Caco-2 (cell line): Measurements from ENCODE around the gene TSPAN18. TPM values are rescaled to one million over a fixed set of nuclear protein-coding genes. Genes with fewer than 3 reads are reported as not detected.

Source experiments
- BruUV-seq: library from RNA; stranded (reverse); fragments of 400-500 nt; replicated peaks from 2 replicates; lab custom pipeline; 2021; lab: Mats Ljungman, UMichigan
- CTCF ChIA-PET: fragments of 300-600 bp; sonication (Branson Sonifier 250); formaldehyde crosslinking; loops from one replicate; lab custom pipeline; 2022; ENCODE audit warnings: antibody characterized with exemption; lab: Charles Lee
- POLR2A ChIA-PET: fragments of 300-600 bp; sonication (Branson Sonifier 250); formaldehyde crosslinking; loops from one replicate; lab custom pipeline; 2022; ENCODE audit warnings: antibody characterized with exemption; lab: Charles Lee
- DNase-seq, 2 experiments: peaks; one replicate each; pipeline versions ENCODE4 v3.0.0 to v3.0.0-alpha.2; 2020 to 2022
- H3K27me3 ChIP-seq: replicated peaks from 2 replicates; pipeline ENCODE4 v1.6.0; 2011; ENCODE audit warnings: low read length; ENCODE audit not compliant: control insufficient read depth, insufficient read depth
- H3K36me3 ChIP-seq: 2 replicates; pipeline ENCODE4 v1.5.1; 2011; ENCODE audit warnings: low read length; ENCODE audit not compliant: control insufficient read depth, insufficient read depth
- H3K4me1 ChIP-seq: fragments of 250-450 bp; sonication (Bioruptor Pico); 2 replicates; pipeline ENCODE4 v1.5.1; 2020; ENCODE audit warnings: mild to moderate bottlenecking
- H3K4me3 ChIP-seq: 2 replicates; pipeline ENCODE4 v1.5.1; 2011; ENCODE audit warnings: low read depth, mild to moderate bottlenecking, control low read depth, low read length
- H3K9me3 ChIP-seq: fragments of 250-450 bp; sonication (Bioruptor Pico); 2 replicates; pipeline ENCODE4 v1.5.1; 2020; ENCODE audit warnings: mild to moderate bottlenecking, moderate library complexity
- H3K27ac Mint-ChIP-seq: one replicate; pipeline ENCODE4 v1.8.0; 2022; ENCODE audit warnings: mixed read lengths; ENCODE audit not compliant: unreplicated experiment
- H3K27me3 Mint-ChIP-seq: one replicate; pipeline ENCODE4 v1.8.0; 2022; ENCODE audit warnings: mixed read lengths; ENCODE audit not compliant: insufficient read depth, unreplicated experiment
- H3K36me3 Mint-ChIP-seq: one replicate; pipeline ENCODE4 v1.8.0; 2022; ENCODE audit warnings: mild to moderate bottlenecking, mixed read lengths; ENCODE audit not compliant: insufficient read depth, unreplicated experiment
- H3K4me1 Mint-ChIP-seq: one replicate; pipeline ENCODE4 v1.8.0; 2022; ENCODE audit warnings: low read depth, mixed read lengths; ENCODE audit not compliant: unreplicated experiment
- H3K4me3 Mint-ChIP-seq: one replicate; pipeline ENCODE4 v1.8.0; 2022; ENCODE audit warnings: mild to moderate bottlenecking, moderate library complexity, mixed read lengths; ENCODE audit not compliant: unreplicated experiment
- H3K9me3 Mint-ChIP-seq: one replicate; pipeline ENCODE4 v1.8.0; 2022; ENCODE audit warnings: mixed read lengths; ENCODE audit not compliant: unreplicated experiment
- intact Hi-C: fragments of 100-400 bp; cut with micrococcal nuclease; formaldehyde crosslinking; loops from one replicate; pipeline ENCODE4 v1.10.0; 2022; ENCODE audit not compliant: unreplicated experiment
- total RNA-seq: library from RNA; stranded (reverse); gene quantifications from 2 replicates; pipeline ENCODE4 v1.2.3, GENCODE V29; 2022
- TF ChIP-seq, protein P1 (sequence below), 2 experiments: fragments of 200-600 bp in 1 of 2; IDR thresholded peaks; 1 replicate in 1 of 2; 2 replicates in 1 of 2; pipeline versions ENCODE4 v1.5.1 to v1.8.0; 2011 to 2022; ENCODE audit warnings: antibody characterized with exemption in 1 of 2, control low read depth in 1 of 2, inconsistent platforms in 1 of 2, low read depth in 1 of 2, low read length in 1 of 2, mild to moderate bottlenecking in 1 of 2, moderate library complexity in 1 of 2; ENCODE audit not compliant: insufficient read depth in 1 of 2, severe bottlenecking in 1 of 2, unreplicated experiment in 1 of 2

TSPAN18 gene
- total RNA-seq, 1 experiment from 2014 or later: 7.4 TPM

DNA sequence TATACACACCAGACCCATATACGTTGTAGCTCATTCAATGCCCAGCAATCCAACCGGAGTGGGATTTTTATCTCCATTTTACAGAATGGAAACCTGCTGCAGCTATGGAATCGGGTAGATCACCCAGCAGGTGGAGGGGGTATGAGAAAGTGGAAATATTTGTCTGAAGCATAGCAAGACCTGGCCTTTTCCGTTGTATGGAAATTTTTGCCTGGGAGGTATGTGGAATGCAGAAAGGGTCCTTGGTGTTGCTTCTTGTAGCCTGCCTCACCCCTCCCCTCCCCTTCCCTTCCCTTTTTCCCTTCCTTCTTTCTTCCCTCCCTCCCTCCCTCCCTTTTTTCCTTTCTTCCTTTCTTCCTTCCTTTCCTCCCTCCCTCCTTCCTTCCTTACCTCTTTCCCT, 15.2 kb downstream of the TSPAN18 start:
- H3K27me3 ChIP-seq: no peaks in the 10 kb centered on the region
- POLR2A ChIA-PET: no interaction called here
- Mint-ChIP-seq H3K27ac (no peak overlapping the region), H3K27me3 (no peaks in the 10 kb centered on the region), H3K36me3 (no peaks in the 10 kb centered on the region), H3K4me1 (no peaks in the 10 kb centered on the region), H3K9me3 (no peaks in the 10 kb centered on the region), H3K4me3 (no peak overlapping the region)
- no peak for DNase-seq
- CTCF ChIA-PET: interaction anchor here (0.5 kb wide), 1 partner anchor 1036 kb away, joined by 8 read pairs; no protein-coding TSS in a partner anchor
- TF ChIP-seq, protein P1, sequence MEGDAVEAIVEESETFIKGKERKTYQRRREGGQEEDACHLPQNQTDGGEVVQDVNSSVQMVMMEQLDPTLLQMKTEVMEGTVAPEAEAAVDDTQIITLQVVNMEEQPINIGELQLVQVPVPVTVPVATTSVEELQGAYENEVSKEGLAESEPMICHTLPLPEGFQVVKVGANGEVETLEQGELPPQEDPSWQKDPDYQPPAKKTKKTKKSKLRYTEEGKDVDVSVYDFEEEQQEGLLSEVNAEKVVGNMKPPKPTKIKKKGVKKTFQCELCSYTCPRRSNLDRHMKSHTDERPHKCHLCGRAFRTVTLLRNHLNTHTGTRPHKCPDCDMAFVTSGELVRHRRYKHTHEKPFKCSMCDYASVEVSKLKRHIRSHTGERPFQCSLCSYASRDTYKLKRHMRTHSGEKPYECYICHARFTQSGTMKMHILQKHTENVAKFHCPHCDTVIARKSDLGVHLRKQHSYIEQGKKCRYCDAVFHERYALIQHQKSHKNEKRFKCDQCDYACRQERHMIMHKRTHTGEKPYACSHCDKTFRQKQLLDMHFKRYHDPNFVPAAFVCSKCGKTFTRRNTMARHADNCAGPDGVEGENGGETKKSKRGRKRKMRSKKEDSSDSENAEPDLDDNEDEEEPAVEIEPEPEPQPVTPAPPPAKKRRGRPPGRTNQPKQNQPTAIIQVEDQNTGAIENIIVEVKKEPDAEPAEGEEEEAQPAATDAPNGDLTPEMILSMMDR (IDR thresholded peaks at IDR 0.05; ENCODE audit: insufficient read depth in 1 of 2, low read depth in 1 of 2, low read length in 1 of 2, severe bottlenecking in 1 of 2, unreplicated experiment in 1 of 2): no peak
- intact Hi-C loops: no loop called here
- H3K9me3 ChIP-seq: no peaks in the 10 kb centered on the region
- no peak overlapping the region for H3K4me3 ChIP-seq
- no peaks in the 10 kb centered on the region for H3K36me3 ChIP-seq
- BruUV-seq: no TSS peak
- H3K4me1 ChIP-seq: no peaks in the 10 kb centered on the region

DNA sequence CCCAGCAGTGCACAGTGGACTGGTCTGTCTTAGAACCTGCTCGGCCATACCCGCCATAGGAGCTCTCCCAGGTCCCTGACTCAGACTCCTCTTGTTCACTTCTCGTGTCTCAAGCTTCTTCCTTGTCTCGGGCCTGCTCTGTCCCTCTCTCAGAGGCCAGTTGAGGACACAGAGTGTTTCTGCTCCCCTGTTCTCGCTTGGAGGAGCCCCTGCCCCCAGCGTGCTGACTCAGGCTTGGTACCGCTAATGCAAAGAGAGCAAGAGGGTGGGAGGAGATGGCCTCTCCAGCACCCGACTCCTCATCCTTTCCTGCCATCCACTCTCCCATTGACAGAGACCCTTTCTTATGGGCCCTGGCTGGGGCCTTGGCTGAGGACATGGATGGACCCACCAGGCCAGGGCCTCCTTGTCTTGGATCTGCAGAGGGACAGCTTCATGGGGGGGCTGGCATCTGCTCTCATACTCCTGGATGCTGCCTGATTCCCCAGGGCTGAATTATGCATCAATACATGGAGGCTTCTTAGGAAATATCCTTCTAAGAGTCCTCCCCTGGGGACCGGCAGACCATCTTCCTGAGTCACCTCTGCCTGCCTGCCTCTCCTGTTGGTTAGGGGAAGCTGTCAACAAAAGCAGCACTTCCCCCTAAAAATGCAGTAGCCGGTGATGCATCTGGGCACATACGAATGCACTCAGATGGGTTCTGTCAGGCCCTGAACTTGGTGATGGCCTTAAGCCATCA, 15.9 kb downstream of the TSPAN18 start:
- no peaks in the 10 kb centered on the region for H3K27me3 ChIP-seq
- no peaks in the 10 kb centered on the region for H3K4me1 Mint-ChIP-seq
- no peak overlapping the region for H3K4me3 ChIP-seq
- H3K4me1 ChIP-seq: no peaks in the 10 kb centered on the region
- POLR2A ChIA-PET: no interaction called here
- no peak overlapping the region for H3K27ac Mint-ChIP-seq
- CTCF ChIA-PET: no interaction called here
- no peaks in the 10 kb centered on the region for H3K27me3 Mint-ChIP-seq
- intact Hi-C loops: no loop called here
- H3K36me3 Mint-ChIP-seq: no peaks in the 10 kb centered on the region
- no peaks in the 10 kb centered on the region for H3K9me3 Mint-ChIP-seq
- H3K9me3 ChIP-seq: no peaks in the 10 kb centered on the region
- no peak overlapping the region for H3K4me3 Mint-ChIP-seq
- TF ChIP-seq, protein P1 (IDR thresholded peaks at IDR 0.05; ENCODE audit: insufficient read depth in 1 of 2, low read depth in 1 of 2, low read length in 1 of 2, severe bottlenecking in 1 of 2, unreplicated experiment in 1 of 2): no peak
- H3K36me3 ChIP-seq: no peaks in the 10 kb centered on the region
- peak in 1 of 2 experiments; percentile 5 for DNase-seq
- BruUV-seq: no TSS peak

DNA sequence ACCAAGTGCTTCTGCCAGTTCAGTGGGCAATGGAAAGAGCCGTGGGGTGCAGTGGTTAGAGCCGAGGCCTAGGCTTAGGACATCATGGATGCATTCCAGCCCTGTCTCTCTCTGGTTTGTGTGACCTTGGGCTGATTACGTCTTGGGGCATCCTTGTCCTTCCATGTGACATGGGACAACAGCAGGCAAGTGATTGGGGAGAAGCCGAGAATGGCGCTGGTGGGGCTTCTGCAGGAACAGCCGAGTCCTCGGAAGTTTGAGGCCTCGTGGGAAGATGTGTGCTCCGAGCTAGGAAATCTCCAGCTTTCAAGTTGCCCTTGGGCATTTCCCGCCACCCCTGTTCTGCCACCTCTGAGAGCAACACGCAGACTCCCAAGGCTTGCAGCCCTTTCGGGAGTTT, 16.6 kb downstream of the TSPAN18 start:
- intact Hi-C loops: no loop called here
- BruUV-seq: no TSS peak
- Histone ChIP-seq H3K27me3 (no peaks in the 10 kb centered on the region), H3K4me3 (no peak overlapping the region), H3K9me3 (no peaks in the 10 kb centered on the region), H3K4me1 (no peaks in the 10 kb centered on the region), H3K36me3 (no peaks in the 10 kb centered on the region)
- Mint-ChIP-seq H3K9me3 (no peaks in the 10 kb centered on the region), H3K4me3 (no peak overlapping the region), H3K27me3 (no peaks in the 10 kb centered on the region), H3K4me1 (no peaks in the 10 kb centered on the region), H3K27ac (no peak overlapping the region), H3K36me3 (no peaks in the 10 kb centered on the region)
- TF ChIP-seq, protein P1 (IDR thresholded peaks at IDR 0.05; ENCODE audit: insufficient read depth in 1 of 2, low read depth in 1 of 2, low read length in 1 of 2, severe bottlenecking in 1 of 2, unreplicated experiment in 1 of 2): no peak
- DNase-seq: peak in 1 of 2 experiments; percentile 17
- POLR2A ChIA-PET: no interaction called here
- CTCF ChIA-PET: no interaction called here
